ENCODE measurements around the gene SCO2.
A peak's percentile ranks its signal among the peaks of the same experiment; 100 is the strongest.

The SCO2 gene

DNA sequence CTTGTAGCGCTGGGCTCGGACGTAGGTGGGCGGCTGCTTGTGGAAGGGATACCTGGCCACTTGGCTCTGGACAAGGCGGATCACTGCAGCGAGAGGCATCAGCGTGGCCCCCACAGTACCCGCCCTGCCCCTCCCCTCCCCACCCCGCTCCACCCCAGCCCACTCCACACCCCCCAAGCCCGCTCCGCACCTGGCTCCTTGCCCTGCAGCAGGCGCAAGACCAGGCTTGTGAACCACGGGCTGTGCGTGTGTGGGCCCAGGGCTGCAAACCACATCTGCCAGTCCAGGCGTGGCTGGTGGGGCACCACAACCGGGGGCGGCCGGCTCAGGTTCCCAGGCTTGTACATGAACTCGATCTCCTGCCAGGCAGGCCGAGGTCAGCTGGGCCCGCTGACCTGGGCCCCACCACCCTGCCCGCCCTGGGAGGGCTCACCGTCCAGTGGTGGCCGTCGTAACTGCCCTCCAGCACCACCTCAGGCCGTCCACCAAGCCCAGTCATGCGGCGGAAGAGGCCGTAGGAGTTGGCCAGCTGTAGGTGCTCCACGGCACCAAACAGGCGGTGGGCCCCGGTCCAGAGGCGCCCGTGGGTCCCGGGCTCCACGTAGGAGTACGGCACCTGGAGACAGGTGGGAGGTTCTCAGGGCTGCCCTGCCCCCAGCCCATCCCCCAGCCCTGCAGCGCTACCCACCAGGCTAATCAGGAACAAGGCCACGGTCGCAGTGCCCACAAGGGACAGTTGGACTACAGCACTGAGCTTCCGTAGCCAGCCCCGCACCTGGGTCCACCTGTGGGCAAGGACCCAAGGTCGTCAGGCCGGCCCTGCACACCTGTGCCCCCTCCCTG, 20.8 kb downstream of the SCO2 start:
- no peak overlapping the region for H3K4me3 ChIP-seq (ENCODE audit: low read depth, low read length)
- ChIA-PET CTCF (interaction anchor here (1.3 kb wide), 1 partner anchor 21 kb away, joined by 3 read pairs; no protein-coding TSS in a partner anchor), POLR2A (no interaction called here)
- TF ChIP-seq, protein P1, sequence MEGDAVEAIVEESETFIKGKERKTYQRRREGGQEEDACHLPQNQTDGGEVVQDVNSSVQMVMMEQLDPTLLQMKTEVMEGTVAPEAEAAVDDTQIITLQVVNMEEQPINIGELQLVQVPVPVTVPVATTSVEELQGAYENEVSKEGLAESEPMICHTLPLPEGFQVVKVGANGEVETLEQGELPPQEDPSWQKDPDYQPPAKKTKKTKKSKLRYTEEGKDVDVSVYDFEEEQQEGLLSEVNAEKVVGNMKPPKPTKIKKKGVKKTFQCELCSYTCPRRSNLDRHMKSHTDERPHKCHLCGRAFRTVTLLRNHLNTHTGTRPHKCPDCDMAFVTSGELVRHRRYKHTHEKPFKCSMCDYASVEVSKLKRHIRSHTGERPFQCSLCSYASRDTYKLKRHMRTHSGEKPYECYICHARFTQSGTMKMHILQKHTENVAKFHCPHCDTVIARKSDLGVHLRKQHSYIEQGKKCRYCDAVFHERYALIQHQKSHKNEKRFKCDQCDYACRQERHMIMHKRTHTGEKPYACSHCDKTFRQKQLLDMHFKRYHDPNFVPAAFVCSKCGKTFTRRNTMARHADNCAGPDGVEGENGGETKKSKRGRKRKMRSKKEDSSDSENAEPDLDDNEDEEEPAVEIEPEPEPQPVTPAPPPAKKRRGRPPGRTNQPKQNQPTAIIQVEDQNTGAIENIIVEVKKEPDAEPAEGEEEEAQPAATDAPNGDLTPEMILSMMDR (IDR thresholded peaks at IDR 0.05; ENCODE audit: insufficient read depth, low read length, missing control alignments): no peak
- DNase-seq (ENCODE audit: low read depth, low spot score): no peak

DNA sequence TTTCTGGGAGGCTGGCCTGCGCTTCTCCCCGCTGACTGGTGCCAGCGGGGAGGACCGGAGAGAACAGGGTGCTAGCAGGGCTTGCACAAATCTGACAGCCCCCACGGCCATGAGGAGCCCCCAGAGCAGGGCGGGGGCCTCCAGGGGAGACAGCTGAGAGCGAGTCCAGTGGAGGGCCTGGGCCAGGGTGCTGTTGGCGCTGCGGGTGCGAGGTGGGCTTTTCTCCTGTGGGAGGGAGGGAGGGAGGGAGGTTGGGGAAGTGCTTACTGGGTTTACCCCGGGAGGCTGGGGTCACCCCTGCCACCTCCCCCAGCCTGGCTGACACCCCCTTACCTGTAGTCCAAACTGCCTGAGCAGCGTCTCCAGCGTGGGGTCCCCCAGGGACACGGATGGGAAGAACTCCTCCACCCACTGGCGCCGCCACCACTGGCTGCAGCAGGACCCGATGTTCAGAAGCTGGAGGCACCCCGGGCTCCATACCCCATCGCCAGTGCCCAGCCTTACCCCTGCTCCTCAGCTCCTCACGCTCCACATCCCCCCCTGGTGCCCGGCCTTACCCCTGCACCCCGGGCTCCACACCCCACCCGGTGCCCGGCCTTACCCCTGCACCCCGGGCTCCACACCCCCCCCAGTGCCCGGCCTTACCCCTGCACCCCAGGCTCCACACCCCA, 21.8 kb downstream of the SCO2 start:
- ChIA-PET CTCF (interaction anchor here (1.1 to 1.6 kb wide), 2 partner anchors 10 to 15 kb away, joined by 3 to 5 read pairs; no protein-coding TSS in a partner anchor), POLR2A (no interaction called here)
- H3K4me3 ChIP-seq (ENCODE audit: low read depth, low read length): no peak overlapping the region
- TF ChIP-seq, protein P1 (IDR thresholded peaks at IDR 0.05; ENCODE audit: insufficient read depth, low read length, missing control alignments): peak; percentile 14
- no peak for DNase-seq (ENCODE audit: low read depth, low spot score)

DNA sequence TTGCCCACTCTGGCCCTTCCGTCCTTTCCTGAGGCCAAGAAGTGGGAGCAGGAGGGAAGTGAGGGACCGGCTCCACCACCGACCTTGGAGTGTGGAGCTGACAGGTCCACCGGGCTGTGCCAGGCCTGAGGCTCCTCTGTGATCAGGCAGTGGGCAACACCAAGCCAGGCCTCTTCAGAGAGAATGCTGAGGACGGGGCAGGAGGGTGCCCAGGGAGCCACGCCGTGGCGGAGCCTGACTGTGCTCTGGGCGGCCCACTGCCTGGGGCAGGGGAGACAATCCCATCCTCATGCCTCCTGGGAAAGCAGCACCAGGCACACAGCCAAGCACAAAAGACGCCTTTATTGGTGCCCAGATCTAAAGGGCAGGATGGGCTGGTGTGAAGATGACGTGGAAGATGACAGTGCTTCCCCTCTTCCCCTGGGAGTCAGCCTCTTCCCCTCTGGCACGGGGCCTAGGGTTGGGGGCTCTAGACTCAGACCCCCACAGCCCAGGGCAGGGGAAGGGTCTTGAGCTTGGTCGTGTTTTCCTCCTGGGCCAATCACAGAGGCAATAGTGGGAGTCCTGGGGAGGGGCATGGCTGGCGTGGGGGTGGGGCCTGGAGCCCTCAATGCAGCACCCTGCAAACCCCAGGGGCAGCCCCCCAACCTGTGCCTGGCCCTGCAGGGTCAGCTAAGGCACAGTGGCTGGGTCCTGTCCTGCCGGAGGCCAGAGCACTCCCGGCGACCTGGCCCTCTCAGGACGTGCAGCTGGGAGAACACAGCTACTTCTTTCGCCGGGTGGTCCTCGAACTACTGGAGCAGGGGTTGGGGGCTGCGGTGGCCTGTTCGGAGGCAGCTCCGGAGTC, 22.5 kb downstream of the SCO2 start:
- no peak for DNase-seq (ENCODE audit: low read depth, low spot score)
- ChIA-PET CTCF (interaction anchor here (1.1 to 1.6 kb wide), 2 partner anchors 10 to 16 kb away, joined by 3 to 5 read pairs; no protein-coding TSS in a partner anchor), POLR2A (interaction anchor here (0.6 kb wide), 1 partner anchor 117 kb away, joined by 4 read pairs; no protein-coding TSS in a partner anchor)
- no peak overlapping the region for H3K4me3 ChIP-seq (ENCODE audit: low read depth, low read length)
- TF ChIP-seq, protein P1 (IDR thresholded peaks at IDR 0.05; ENCODE audit: insufficient read depth, low read length, missing control alignments): no peak

DNA sequence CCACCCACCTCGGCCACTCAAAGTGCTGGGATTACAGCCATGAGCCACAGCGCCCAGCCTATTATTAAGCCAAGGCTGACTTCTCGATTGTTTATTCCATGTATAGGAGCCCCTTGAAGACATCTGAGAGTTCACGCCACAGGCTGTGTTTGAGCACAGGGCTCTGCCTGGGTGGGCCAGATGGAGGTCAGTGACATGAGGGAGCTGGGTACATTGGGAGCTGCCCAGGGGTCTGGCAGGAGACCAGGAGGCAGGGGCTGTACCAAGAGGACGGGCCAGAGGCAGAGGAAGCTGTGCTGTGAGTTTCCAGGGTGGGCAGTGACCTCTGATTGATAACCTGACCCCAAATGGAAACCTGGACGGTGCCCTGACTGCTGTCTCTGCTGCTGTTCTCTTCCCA, 23.3 kb downstream of the SCO2 start:
- ChIA-PET POLR2A (no interaction called here), CTCF (no interaction called here)
- H3K4me3 ChIP-seq (ENCODE audit: low read depth, low read length): no peak overlapping the region
- TF ChIP-seq, protein P1 (IDR thresholded peaks at IDR 0.05; ENCODE audit: insufficient read depth, low read length, missing control alignments): no peak
- no peak for DNase-seq (ENCODE audit: low read depth, low spot score)

DNA sequence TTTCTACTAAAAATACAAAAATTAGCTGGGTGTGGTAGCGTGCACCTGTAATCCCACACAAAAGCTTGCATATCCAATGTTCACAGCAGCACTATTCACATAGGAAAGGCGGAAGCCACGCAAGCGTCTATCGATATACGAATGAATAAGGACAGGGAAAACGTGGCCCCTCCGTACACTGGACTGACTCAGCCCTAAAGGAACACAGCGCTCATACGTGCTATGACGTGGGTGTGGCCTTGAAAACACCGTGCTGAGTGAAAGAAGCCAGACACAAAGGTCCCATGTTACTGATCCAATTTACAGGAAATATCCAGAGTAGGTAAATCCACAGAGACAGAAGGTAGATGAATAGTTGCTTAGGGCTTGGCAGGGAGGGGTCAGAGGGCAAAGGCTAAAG, 24.9 kb downstream of the SCO2 start:
- POLR2A ChIA-PET: no interaction called here
- CTCF ChIA-PET: interaction anchor here (0.6 to 1.4 kb wide), 3 partner anchors 9 to 353 kb away, joined by 3 to 4 read pairs (median 3); no protein-coding TSS in a partner anchor
- DNase-seq (ENCODE audit: low read depth, low spot score): no peak
- no peak overlapping the region for H3K4me3 ChIP-seq (ENCODE audit: low read depth, low read length)
- TF ChIP-seq, protein P1 (IDR thresholded peaks at IDR 0.05; ENCODE audit: insufficient read depth, low read length, missing control alignments): no peak

Measured in AG04449 (cell line).